Measurements from ENCODE around the gene ATP1B1.
"Not testable (repeated sequence)": the region's sequence is repeated elsewhere in the genome, so short reads cannot be mapped to it uniquely, and the experiment has no call there.

The ATP1B1 gene

GRCh38 chr1:169117014-169117413 is 10.5 kb downstream of the ATP1B1 start:
- no peak for DNase-seq

DNA sequence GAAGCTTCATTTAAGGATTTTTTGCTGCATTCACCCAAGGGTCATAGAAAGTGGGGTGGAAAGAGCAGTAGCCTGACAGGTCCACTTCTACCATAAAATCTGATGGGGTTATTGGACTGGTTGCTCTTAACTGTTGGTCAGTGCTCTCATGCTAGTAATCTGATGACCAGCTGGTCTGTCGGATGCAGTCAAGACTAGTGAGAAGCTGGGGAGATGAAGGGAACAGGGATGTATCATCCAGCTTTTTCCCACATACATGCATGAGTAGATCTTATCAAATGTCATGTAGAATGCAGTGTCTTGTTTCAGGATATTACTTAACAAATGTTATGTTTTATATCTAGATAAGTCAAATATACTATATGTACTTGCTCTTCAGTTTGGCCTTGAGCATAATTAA is 11.1 kb downstream of the ATP1B1 start:
- no peak for DNase-seq

- no peak for DNase-seq
These were observed 11.7 kb downstream of the ATP1B1 start for GRCh38 chr1:169118227-169118626.

- peak; percentile 57 for DNase-seq
These were observed 12.9 kb downstream of the ATP1B1 start for GRCh38 chr1:169119405-169119804.

GRCh38 chr1:169120066-169120465 is 13.6 kb downstream of the ATP1B1 start:
- DNase-seq, result no peak

DNA sequence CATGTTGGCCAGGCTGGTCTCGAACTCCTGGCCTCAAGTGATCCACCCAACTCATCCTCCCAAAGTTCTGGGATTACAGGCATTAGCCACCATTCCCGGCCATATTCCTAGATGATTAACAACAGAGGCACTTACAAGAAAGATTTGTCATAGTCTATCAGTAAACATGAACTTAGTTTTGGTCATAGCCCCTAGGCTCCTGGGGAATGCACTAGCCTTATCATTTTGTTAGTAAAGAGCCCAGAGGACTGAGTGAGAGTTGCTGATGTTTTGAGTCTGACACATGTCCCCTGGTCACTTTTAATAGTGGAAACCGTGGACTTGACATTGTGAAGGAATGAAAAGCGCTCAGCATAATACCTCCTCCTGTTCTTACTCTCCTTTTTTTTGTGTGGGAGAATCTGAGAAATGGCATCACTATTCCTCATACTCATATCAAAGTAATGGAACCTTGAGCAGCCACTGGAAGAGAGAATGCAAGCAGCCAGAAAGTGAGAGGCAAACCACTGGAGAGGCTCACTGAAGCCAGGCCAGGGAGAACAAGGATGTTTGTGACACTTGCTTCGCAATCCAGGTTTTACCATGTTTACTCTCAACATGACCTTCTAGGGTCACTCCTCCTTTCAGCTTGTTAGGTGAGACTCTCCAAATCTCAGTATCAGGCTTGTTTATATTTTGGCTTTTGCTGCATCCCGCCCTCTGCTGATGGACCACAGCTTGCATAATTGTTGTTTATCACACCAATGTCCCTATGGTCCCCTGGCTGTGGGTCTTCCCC is 14.8 kb downstream of the ATP1B1 start:
- DNase-seq, result no peak

DNA sequence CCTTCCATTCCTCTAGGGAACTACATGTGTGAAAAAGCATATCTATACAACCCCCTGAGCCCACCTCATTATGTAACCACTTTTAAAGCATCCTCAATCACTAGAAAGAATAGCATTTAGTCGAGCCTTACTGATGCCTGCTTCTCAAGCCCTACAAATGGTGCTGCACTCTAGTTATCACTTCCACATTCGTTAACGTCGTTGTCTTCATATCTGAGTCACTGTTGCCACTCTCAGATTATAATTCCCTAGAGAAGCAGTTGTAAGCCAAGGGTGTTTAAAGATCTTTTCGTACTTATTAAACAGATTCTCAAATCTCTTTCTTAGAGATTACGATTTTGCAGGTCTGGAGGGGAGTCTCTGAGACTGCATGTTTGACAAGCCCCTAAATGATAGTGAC is 16.5 kb downstream of the ATP1B1 start:
- no peak for DNase-seq

DNA sequence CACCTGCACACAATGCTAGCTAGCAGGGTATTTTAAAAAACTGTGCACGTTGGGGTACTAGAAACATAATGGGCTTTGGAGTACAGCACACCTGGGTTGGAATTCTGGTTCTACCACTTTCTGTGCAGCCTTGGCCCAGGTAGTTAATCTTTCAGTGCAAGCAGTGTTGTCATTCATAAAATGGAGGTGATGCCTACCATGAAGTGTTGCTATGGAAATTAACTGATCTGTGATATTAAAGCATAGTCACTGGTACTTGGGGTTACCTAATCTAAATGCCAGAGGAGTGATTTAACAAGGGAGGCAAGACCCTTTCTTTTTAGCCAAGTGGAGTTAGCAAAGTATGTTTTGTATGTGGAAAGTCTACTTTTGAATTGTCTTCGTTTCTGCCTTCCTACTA is 18.0 kb downstream of the ATP1B1 start:
- no peak for DNase-seq

DNA sequence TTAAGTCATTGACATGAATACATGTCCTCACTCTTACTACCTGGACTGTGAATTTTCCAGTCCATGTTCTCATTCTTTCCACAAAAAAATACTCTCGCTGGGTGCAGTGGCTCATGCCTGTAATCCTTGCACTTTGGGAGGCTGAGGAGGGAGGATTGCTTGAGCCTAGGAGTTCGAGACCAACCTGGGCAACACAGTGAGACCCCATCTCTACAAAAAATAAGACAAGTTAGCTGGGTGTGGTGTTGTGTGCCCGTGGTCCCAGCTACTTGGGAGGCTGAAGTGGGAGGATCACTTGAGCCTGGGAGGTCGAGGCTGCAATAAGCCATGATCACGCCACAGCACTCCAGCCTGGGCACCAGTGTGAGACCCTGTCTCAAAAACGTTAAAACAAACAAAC is 19.1 kb downstream of the ATP1B1 start:
- not testable (repeated sequence) for DNase-seq

DNA sequence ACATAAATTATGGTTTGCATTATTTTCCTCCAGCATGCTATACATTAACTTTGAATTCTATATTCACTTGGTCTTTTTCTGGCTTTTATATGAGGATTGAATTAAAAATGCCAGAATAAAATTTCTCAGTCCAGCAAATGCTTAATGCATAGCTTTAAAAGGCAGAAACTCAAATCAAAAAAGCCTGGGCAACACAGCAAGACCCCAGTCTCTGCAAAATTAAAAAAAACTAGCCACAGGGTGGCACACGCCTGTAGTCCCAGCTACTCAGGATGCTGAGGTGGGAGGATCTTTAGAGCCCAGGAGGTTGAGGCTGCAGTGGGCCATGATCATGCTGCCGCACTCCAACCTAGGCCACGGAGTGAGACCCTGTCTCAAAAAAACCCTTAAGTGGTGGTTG is 19.8 kb downstream of the ATP1B1 start:
- DNase-seq, result no peak

GRCh38 chr1:169127305-169127704 is 20.8 kb downstream of the ATP1B1 start:
- no peak for DNase-seq

DNA sequence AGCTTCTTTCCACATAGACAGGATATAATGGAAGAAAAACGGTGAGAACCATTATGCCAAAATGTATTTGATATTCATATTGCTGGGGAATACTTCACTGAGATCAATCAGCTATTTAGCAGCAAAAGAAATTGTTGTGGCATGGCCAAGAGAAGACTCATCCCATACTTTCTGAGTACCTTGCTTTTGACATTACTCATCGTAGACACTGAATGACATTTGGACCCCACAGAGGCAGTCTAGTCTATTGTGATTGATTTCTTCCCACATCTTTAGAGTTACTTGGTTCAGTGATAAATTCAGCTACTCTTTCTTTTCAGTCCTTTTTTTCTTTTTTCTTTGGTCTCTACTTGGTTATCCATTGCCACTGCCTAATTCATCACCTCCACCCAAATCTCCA is 22.1 kb downstream of the ATP1B1 start:
- DNase-seq, result no peak

DNA sequence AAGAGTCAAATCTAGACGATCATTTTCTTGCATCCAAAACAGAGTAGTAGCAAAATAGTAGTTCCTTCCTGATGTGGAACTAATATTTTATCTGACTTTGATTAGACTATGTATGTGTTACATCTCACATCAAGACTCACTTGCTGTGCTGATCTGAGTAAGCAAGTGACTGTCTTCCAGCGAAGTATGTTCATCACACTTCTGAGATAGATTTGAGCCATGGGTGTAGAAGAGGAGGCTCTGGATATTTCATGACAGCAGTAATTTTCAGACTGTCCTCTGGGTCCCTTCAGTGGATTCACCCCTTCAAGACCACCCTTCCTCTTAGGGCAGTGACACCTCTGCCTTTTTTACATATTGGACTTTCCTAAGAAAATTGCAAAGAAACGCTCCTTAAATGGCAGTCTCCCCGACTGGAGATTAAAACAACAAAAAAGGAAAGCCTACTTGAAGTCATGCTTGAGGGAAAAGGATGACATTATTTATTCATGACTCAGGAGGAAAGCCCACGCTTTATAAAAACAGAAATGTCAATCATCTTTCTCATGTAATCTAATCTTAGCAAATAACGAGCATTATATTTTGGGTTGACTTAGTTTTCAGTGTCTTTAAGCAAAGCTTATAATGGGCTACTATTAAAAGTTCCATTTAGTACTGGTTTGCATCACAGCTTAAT is 22.8 kb downstream of the ATP1B1 start:
- DNase-seq, result no peak

DNA sequence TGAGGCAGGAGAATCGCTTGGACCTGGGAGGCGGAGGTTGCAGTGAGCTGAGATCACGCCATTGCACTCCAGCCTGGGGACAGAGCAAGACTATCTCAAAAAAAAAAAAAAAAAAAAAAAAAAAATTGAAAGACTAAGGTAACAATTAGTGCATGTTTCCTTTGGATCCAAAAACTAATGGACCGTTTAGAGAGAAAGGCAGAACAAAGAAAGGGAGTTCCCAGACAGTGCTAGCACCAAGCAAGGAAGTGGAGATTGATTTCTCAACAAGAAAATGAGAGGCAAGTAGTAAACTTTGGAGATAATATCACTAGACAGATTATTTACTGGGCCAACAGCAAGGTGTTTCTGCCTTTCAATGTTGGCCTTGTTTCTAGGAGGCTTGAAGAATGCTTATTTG is 24.2 kb downstream of the ATP1B1 start:
- no peak for DNase-seq

DNA sequence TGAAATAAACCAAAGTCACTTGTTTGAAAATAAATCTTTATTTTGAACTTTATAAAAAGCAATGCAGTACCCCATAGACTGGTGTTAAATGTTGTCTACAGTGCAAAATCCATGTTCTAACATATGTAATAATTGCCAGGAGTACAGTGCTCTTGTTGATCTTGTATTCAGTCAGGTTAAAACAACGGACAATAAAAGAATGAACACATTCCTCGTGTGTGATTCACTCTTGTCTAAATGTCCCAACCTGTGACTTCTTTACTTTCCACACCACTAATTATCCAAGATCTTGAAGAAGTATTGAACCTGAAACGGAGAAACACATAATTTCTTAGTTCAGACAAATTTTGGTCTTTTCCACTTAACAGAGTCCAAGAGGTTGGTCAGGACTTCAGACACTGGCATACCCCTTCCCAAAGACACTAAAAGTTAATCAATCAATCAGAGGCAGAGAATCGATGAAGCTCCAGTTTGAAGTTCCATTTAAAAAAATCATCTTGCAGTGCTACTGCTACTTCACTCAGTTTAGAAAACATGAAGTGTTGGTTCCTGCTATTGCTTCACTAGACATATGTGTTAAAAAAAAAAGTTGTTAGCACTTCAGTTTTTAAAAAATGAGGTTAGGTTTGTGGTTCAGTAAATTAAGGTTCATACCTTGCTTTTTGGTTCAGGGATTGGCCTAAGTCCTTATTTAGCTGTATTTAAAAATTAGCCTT is 26.2 kb downstream of the ATP1B1 start:
- no peak for DNase-seq

DNA sequence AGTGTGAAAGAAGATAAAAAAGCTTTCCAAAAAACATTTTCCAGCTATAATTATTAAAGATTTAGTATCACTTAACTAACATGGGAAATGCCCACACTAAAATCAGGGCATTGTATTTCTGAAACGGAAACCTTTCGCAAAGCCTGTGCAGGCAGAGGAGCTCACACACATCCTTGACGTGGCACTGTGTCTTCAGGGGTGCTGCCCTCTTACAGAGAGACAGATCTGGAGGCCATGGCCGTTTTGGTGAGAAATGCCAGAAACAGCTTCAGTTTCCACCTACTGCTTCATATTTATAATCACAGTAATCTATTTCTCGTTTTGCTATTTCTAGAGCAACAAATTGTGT is 26.7 kb downstream of the ATP1B1 start:
- no peak for DNase-seq

DNA sequence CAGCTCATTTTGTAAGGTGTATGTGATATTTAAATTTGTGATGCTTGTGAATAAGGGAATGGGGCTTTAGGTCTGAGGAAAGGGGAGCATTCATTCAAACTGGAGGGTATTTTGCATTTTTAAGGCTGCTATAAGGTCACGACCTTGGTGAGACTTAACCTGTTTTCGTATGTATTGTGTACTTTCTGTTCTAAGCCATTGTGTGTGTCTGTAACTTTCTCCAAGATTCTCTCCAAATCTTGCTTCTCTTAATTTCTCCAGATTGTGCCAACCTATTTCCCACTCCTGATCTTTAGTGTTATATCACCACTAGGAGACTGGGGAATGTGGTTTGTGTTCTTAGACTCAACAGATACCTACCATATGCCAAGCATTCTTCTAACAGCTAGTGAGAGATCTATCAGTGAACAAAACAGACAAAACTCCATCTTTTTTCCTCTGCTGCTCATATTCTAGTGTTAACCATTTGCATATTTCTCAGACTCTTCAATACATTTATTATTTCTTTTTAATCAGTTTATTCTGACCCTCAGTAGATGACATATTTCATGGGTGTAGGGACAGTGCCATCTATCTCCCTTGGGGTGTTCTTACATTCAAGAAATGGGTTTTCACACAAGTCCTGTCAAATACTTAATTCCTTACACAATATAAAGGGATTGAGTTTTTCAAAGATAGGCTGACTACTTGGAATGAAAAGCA is 27.5 kb downstream of the ATP1B1 start:
- no peak for DNase-seq

DNA sequence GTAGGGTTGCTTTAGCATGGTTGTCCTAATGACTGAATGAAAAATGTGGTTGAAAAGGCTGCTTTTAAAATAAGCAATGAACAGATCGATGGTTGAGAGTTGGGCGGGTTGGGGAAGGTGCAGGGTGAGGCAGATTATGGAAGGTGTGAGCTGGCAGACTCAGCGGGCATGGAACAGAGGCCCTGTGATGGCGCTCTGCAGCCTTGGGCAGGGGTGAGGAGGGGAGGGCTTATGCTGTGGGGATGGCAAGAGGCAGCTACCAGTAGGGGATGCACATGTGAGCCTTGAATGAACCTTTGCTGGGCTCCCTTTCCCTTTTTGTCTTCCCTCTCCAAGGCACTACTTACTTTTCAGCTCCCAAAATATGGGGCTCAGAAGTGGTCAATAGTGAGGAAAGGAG is 30.9 kb downstream of the ATP1B1 start:
- no peak for DNase-seq

DNA sequence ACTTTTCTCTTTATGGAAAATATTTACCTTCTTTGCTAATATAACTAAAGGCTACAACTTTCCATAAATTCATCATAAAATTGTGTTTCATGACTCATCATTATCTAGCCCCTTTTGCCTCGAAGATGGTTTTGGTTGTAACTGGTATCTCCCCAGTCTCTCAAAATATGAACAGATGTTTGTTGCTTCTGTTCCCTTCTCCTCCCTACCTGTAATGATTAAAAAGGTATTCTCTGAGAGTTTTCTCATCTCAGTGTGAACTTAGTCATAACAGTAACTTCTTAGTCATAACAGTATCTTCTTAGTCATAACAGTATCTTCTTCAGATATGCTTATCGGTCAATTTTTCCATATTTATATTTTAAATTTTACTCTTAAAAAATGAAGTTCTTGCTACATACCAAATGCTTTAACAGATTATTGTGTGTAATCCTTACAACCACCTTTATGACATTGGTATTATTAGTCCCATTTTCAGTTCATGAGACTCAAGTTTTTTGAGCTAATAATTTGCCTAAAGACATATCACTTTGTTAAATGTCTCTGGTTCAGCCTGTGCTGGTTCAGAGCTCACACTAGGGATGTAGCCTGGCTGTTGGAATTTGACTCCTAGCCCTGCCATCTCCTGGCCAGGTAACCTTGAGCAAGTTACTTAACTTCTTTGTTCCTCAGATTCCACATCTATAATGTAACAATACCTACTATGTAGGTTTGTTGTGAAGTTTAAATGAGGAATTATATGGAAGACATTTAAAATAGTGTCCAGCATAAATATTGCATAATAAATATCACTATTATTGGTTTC is 32.6 kb downstream of the ATP1B1 start:
- DNase-seq, result no peak

DNA sequence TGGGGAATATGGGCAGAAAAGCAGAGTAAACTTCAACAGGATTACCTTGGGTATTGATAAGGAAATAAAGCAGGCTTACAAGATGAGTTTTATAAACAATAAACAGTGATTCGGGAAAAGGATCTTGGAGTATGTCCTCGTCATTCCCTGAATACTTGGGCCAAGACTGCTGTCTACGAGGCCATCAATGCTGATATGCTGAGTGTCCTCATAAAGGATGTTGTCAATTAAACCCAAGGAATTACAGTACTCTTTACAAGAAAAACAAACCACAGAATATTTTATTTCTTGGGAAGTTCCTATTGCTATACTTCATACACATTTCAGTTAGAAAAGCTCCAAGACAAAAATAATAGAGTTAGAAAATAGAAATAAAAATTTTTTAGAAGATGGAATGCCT is 34.9 kb downstream of the ATP1B1 start:
- peak; percentile 13 for DNase-seq

GRCh38 chr1:169142129-169142528 is 35.6 kb downstream of the ATP1B1 start:
- no peak for DNase-seq

- DNase-seq, result no peak
These were observed 36.9 kb downstream of the ATP1B1 start for GRCh38 chr1:169143346-169143745.

- no peak for DNase-seq
These were observed 37.5 kb downstream of the ATP1B1 start for GRCh38 chr1:169143984-169144383.
